Ramos (cell line): ENCODE results near the gene DARS1.

Source experiments
- in situ Hi-C: fragments of 300-500 bp; cut with MboI; formaldehyde crosslinking; loops from one replicate; pipeline ENCODE4 v1.14.3; 2022; ENCODE audit warnings: low sequenced_read_pairs; ENCODE audit not compliant: unreplicated experiment

Gene DARS1

GRCh38 chr2:135899567-135899966, 85.9 kb downstream of the DARS1 start:
- in situ Hi-C loops, result loop anchor here (25.0 kb wide), 2 partner anchors 838 to 1938 kb away; no protein-coding TSS in a partner anchor

- in situ Hi-C loops, result loop anchor here (25.0 kb wide), 2 partner anchors 839 to 1939 kb away; no protein-coding TSS in a partner anchor
Measured at GRCh38 chr2:135898234-135898786, 87.1 kb downstream of the DARS1 start.

GRCh38 chr2:135894930-135895329, 90.5 kb downstream of the DARS1 start:
- in situ Hi-C loops, result loop anchor here (25.0 kb wide), 2 partner anchors 842 to 1942 kb away; no protein-coding TSS in a partner anchor

GRCh38 chr2:135893374-135893794, 92.0 kb downstream of the DARS1 start:
- in situ Hi-C loops, result loop anchor here (25.0 kb wide), 2 partner anchors 844 to 1944 kb away; no protein-coding TSS in a partner anchor

- in situ Hi-C loops, result loop anchor here (25.0 kb wide), 2 partner anchors 846 to 1946 kb away; no protein-coding TSS in a partner anchor
Measured at GRCh38 chr2:135890835-135891234, 94.6 kb downstream of the DARS1 start.

- in situ Hi-C loops, result loop anchor here (25.0 kb wide), 2 partner anchors 847 to 1947 kb away; no protein-coding TSS in a partner anchor
Measured at GRCh38 chr2:135890149-135890548, 95.3 kb downstream of the DARS1 start.

- in situ Hi-C loops, result loop anchor here (25.0 kb wide), 2 partner anchors 849 to 1949 kb away; no protein-coding TSS in a partner anchor
Measured at GRCh38 chr2:135888587-135888986, 96.8 kb downstream of the DARS1 start.

GRCh38 chr2:135885709-135886108, 99.7 kb downstream of the DARS1 start:
- in situ Hi-C loops, result loop anchor here (25.0 kb wide), 2 partner anchors 852 to 1952 kb away; no protein-coding TSS in a partner anchor

GRCh38 chr2:135882415-135882814, 103.0 kb downstream of the DARS1 start:
- in situ Hi-C loops, result loop anchor here (25.0 kb wide), 2 partner anchors 855 to 1955 kb away; no protein-coding TSS in a partner anchor

- in situ Hi-C loops, result loop anchor here (25.0 kb wide), 2 partner anchors 861 to 1961 kb away; no protein-coding TSS in a partner anchor
Measured at GRCh38 chr2:135876770-135877169, 108.7 kb downstream of the DARS1 start.

- in situ Hi-C loops, result loop anchor here (25.0 kb wide), 2 partner anchors 861 to 1961 kb away; no protein-coding TSS in a partner anchor
Measured at GRCh38 chr2:135876066-135876711, 109.2 kb downstream of the DARS1 start, which contains the start of gene MCM6. TSS of gene MCM6 (minus strand) at chr2:135876443. CDS start at chr2:135876365, 78 bp downstream.

GRCh38 chr2:135875491-135876065, 109.8 kb downstream of the DARS1 start:
- in situ Hi-C loops, result loop anchor here (25.0 kb wide), 2 partner anchors 862 to 1962 kb away; no protein-coding TSS in a partner anchor

GRCh38 chr2:135874777-135875365, 110.6 kb downstream of the DARS1 start:
- in situ Hi-C loops, result loop anchor here (25.0 kb wide), 2 partner anchors 862 to 1962 kb away; no protein-coding TSS in a partner anchor

- in situ Hi-C loops, result no loop called here
Measured at GRCh38 chr2:135870571-135870970, 114.9 kb downstream of the DARS1 start.

GRCh38 chr2:135863233-135863632, 122.2 kb downstream of the DARS1 start:
- in situ Hi-C loops, result no loop called here

- in situ Hi-C loops, result no loop called here
Measured at GRCh38 chr2:135862718-135863117, 122.7 kb downstream of the DARS1 start.
